Panc1 (cell line): ENCODE results near the gene LSM6. TPM values are rescaled to one million over a fixed set of nuclear protein-coding genes. Genes with fewer than 3 reads are reported as not detected.

ENCODE experiments used
- ATAC-seq: fragments of 200-7000 bp; cut with Tn5 transposase; 2 replicates; pipeline ENCODE4 v1.9.1; 2020; ENCODE audit warnings: mild to moderate bottlenecking, moderate library complexity
- BruUV-seq: library from RNA; stranded (reverse); fragments of 400-500 nt; replicated peaks from 2 replicates; lab custom pipeline; 2021; lab: Mats Ljungman, UMichigan
- CTCF ChIA-PET: fragments of 300-600 bp; sonication (Branson Sonifier 250); formaldehyde crosslinking; loops from one replicate; lab custom pipeline; 2022; ENCODE audit warnings: antibody characterized with exemption; lab: Charles Lee
- POLR2A ChIA-PET: fragments of 300-600 bp; sonication (Branson Sonifier 250); formaldehyde crosslinking; loops from one replicate; lab custom pipeline; 2022; ENCODE audit warnings: antibody characterized with exemption; lab: Charles Lee
- DNase-seq: peaks from one replicate; pipeline ENCODE4 v3.0.0-alpha.2; 2010; ENCODE audit warnings: low read depth, low spot score
- H3K27ac ChIP-seq: 2 replicates; pipeline ENCODE4 v1.5.1; 2011; ENCODE audit warnings: mild to moderate bottlenecking, low read length, inconsistent platforms
- H3K27me3 ChIP-seq: fragments of 200-500 bp; sonication (Bioruptor generic); 2 replicates; pipeline ENCODE4 v1.6.0; 2014; ENCODE audit warnings: low read length, inconsistent platforms; ENCODE audit not compliant: control insufficient read depth, insufficient read depth
- H3K36me3 ChIP-seq: fragments of 200-500 bp; sonication (Bioruptor generic); 2 replicates; pipeline ENCODE4 v1.5.1; 2014; ENCODE audit warnings: inconsistent platforms, mild to moderate bottlenecking, low read length, moderate library complexity; ENCODE audit not compliant: control insufficient read depth, insufficient read depth
- H3K4me1 ChIP-seq: 2 replicates; pipeline ENCODE4 v1.5.1; 2011; ENCODE audit warnings: inconsistent platforms, mild to moderate bottlenecking, low read length, moderate library complexity; ENCODE audit not compliant: control insufficient read depth, insufficient read depth
- H3K4me3 ChIP-seq, 2 experiments: 2 replicates each; pipeline ENCODE4 v1.5.1; 2011 to 2012; ENCODE audit warnings: low read depth in 2 of 2, low read length in 2 of 2, mild to moderate bottlenecking in 2 of 2, inconsistent platforms in 1 of 2, moderate library complexity in 1 of 2
- H3K9me3 ChIP-seq: fragments of 200-500 bp; sonication (Bioruptor generic); 2 replicates; pipeline ENCODE4 v1.5.1; 2014; ENCODE audit warnings: low read depth, mild to moderate bottlenecking, inconsistent platforms, low read length, moderate library complexity; ENCODE audit not compliant: control insufficient read depth, insufficient read depth
- POLR2AphosphoS5 ChIP-seq: IDR thresholded peaks from 2 replicates; pipeline ENCODE4 v1.6.1; 2012; ENCODE audit warnings: mild to moderate bottlenecking, low read depth, low read length, moderate library complexity
- SIN3A ChIP-seq: IDR thresholded peaks from 2 replicates; pipeline ENCODE4 v1.6.1; 2012; ENCODE audit warnings: low read depth, mild to moderate bottlenecking, low read length, moderate library complexity, borderline replicate concordance; ENCODE audit not compliant: insufficient read depth
- TCF7L2 ChIP-seq: IDR thresholded peaks from 2 replicates; pipeline ENCODE4 v1.6.1; 2011; ENCODE audit warnings: mild to moderate bottlenecking, low read depth, low read length, inconsistent platforms
- in situ Hi-C: cut with HindIII; loops from 2 replicates; pipeline ENCODE4 v1.10.0; 2016; ENCODE audit warnings: low sequenced_read_pairs, low pct_unique_long_range_greater_than_20kb
- intact Hi-C: fragments of 100-400 bp; cut with micrococcal nuclease; formaldehyde crosslinking; loops from one replicate; pipeline ENCODE4 v1.10.0; 2022; ENCODE audit not compliant: unreplicated experiment
- total RNA-seq: library from RNA; stranded (reverse); gene quantifications from one replicate; pipeline ENCODE4 v1.2.1, GENCODE V29; 2021; ENCODE audit not compliant: unreplicated experiment
- TF ChIP-seq, protein P1 (sequence below), 2 experiments: IDR thresholded peaks; 2 replicates each; pipeline ENCODE4 v1.6.1; 2011 to 2012; ENCODE audit warnings: low read depth in 2 of 2, control low read depth in 1 of 2, low read length in 1 of 2, mild to moderate bottlenecking in 1 of 2, moderate library complexity in 1 of 2; ENCODE audit not compliant: insufficient read depth in 1 of 2
- TF ChIP-seq, protein P2 (sequence below): fragments of 450-650 bp; IDR thresholded peaks from 2 replicates; pipeline ENCODE4 v1.5.1; 2017; ENCODE audit warnings: mild to moderate bottlenecking

Gene LSM6
- total RNA-seq, 1 experiment from 2014 or later, result 15.9 TPM

- H3K9me3 ChIP-seq, result no peaks in the 10 kb centered on the region
- ChIA-PET CTCF (no interaction called here), POLR2A (no interaction called here)
- H3K27ac ChIP-seq, result no peak overlapping the region
- H3K4me3 ChIP-seq, result no peak overlapping the region
- H3K4me1 ChIP-seq, result no peaks in the 10 kb centered on the region
- no peaks in the 10 kb centered on the region for H3K36me3 ChIP-seq
- intact Hi-C loops (no loop called here), in situ Hi-C loops (no loop called here)
- no peak for TF ChIP-seq SIN3A
- TF ChIP-seq, protein P1, sequence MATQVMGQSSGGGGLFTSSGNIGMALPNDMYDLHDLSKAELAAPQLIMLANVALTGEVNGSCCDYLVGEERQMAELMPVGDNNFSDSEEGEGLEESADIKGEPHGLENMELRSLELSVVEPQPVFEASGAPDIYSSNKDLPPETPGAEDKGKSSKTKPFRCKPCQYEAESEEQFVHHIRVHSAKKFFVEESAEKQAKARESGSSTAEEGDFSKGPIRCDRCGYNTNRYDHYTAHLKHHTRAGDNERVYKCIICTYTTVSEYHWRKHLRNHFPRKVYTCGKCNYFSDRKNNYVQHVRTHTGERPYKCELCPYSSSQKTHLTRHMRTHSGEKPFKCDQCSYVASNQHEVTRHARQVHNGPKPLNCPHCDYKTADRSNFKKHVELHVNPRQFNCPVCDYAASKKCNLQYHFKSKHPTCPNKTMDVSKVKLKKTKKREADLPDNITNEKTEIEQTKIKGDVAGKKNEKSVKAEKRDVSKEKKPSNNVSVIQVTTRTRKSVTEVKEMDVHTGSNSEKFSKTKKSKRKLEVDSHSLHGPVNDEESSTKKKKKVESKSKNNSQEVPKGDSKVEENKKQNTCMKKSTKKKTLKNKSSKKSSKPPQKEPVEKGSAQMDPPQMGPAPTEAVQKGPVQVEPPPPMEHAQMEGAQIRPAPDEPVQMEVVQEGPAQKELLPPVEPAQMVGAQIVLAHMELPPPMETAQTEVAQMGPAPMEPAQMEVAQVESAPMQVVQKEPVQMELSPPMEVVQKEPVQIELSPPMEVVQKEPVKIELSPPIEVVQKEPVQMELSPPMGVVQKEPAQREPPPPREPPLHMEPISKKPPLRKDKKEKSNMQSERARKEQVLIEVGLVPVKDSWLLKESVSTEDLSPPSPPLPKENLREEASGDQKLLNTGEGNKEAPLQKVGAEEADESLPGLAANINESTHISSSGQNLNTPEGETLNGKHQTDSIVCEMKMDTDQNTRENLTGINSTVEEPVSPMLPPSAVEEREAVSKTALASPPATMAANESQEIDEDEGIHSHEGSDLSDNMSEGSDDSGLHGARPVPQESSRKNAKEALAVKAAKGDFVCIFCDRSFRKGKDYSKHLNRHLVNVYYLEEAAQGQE (IDR thresholded peaks at IDR 0.05; ENCODE audit: insufficient read depth in 1 of 2, low read depth in 2 of 2, low read length in 1 of 2), result no peak
- no peak for TF ChIP-seq POLR2AphosphoS5
- no peak for TF ChIP-seq TCF7L2
- TF ChIP-seq, protein P2, sequence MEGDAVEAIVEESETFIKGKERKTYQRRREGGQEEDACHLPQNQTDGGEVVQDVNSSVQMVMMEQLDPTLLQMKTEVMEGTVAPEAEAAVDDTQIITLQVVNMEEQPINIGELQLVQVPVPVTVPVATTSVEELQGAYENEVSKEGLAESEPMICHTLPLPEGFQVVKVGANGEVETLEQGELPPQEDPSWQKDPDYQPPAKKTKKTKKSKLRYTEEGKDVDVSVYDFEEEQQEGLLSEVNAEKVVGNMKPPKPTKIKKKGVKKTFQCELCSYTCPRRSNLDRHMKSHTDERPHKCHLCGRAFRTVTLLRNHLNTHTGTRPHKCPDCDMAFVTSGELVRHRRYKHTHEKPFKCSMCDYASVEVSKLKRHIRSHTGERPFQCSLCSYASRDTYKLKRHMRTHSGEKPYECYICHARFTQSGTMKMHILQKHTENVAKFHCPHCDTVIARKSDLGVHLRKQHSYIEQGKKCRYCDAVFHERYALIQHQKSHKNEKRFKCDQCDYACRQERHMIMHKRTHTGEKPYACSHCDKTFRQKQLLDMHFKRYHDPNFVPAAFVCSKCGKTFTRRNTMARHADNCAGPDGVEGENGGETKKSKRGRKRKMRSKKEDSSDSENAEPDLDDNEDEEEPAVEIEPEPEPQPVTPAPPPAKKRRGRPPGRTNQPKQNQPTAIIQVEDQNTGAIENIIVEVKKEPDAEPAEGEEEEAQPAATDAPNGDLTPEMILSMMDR, result no peak
- ATAC-seq (no peak), DNase-seq (no peak)
- no TSS peak for BruUV-seq
- H3K27me3 ChIP-seq, result no peaks in the 10 kb centered on the region
Measured at GRCh38 chr4:146237092-146237491, 61.6 kb downstream of the LSM6 start.

- POLR2A ChIA-PET, result no interaction called here
- H3K9me3 ChIP-seq, result no peaks in the 10 kb centered on the region
- in situ Hi-C loops (no loop called here), intact Hi-C loops (no loop called here)
- DNase-seq (no peak), ATAC-seq (no peak)
- H3K36me3 ChIP-seq, result no peaks in the 10 kb centered on the region
- TF ChIP-seq, protein P1 (IDR thresholded peaks at IDR 0.05; ENCODE audit: insufficient read depth in 1 of 2, low read depth in 2 of 2, low read length in 1 of 2), result no peak
- TF ChIP-seq, protein P2, result no peak
- no peak for TF ChIP-seq SIN3A
- no peak for TF ChIP-seq POLR2AphosphoS5
- no peak for TF ChIP-seq TCF7L2
- CTCF ChIA-PET, result no interaction called here
- no peak overlapping the region for H3K27ac ChIP-seq
- no peak overlapping the region for H3K4me3 ChIP-seq
- H3K4me1 ChIP-seq, result no peaks in the 10 kb centered on the region
- no TSS peak for BruUV-seq
- H3K27me3 ChIP-seq, result no peaks in the 10 kb centered on the region
Measured at GRCh38 chr4:146238107-146238506, 62.6 kb downstream of the LSM6 start.

Other genes starting within 250 kb of the LSM6 start
- gene ZNF827, start 236.9 kb upstream of the LSM6 start, total RNA-seq, result 6.3 TPM
- gene REELD1, start 38.8 kb downstream of the LSM6 start, total RNA-seq, result not detected